Femur (tissue), 1 donor: ENCODE measurements around the gene TRUB1.
A peak's percentile ranks its signal among the peaks of the same experiment; 100 is the strongest.
"Not testable (repeated sequence)": the region's sequence is repeated elsewhere in the genome, so short reads cannot be mapped to it uniquely, and the experiment has no call there.

ENCODE experiments used
- DNase-seq: peaks from one replicate; pipeline ENCODE4 v3.0.0-alpha.2; 2017

Gene TRUB1

GRCh38 chr10:114925587-114926586 is 12.1 kb upstream of the TRUB1 start:
- peak; percentile 44 for DNase-seq

GRCh38 chr10:114928818-114929217 is 9.2 kb upstream of the TRUB1 start:
- DNase-seq, result no peak

GRCh38 chr10:114930320-114930719 is 7.7 kb upstream of the TRUB1 start:
- no peak for DNase-seq

- DNase-seq, result no peak
Measured at GRCh38 chr10:114931072-114931679, 6.8 kb upstream of the TRUB1 start.

GRCh38 chr10:114932225-114932624 is 5.8 kb upstream of the TRUB1 start:
- DNase-seq, result no peak

GRCh38 chr10:114932945-114933344 is 5.0 kb upstream of the TRUB1 start:
- DNase-seq, result no peak

GRCh38 chr10:114933588-114933987 is 4.4 kb upstream of the TRUB1 start:
- no peak for DNase-seq

GRCh38 chr10:114933995-114934394 is 4.0 kb upstream of the TRUB1 start:
- not testable (repeated sequence) for DNase-seq

GRCh38 chr10:114938856-114939193 is 830 bp downstream of the TRUB1 start:
- DNase-seq, result no peak

- no peak for DNase-seq
Measured at GRCh38 chr10:114940735-114941134, 2.7 kb downstream of the TRUB1 start.

- no peak for DNase-seq
Measured at GRCh38 chr10:114943000-114943399, 5.0 kb downstream of the TRUB1 start.

- no peak for DNase-seq
Measured at GRCh38 chr10:114953047-114953446, 15.1 kb downstream of the TRUB1 start.

- no peak for DNase-seq
Measured at GRCh38 chr10:114955984-114956383, 18.0 kb downstream of the TRUB1 start.

- DNase-seq, result no peak
Measured at GRCh38 chr10:114956466-114956865, 18.5 kb downstream of the TRUB1 start.

GRCh38 chr10:114957122-114957521 is 19.1 kb downstream of the TRUB1 start:
- DNase-seq, result no peak

GRCh38 chr10:114957673-114958072 is 19.7 kb downstream of the TRUB1 start:
- no peak for DNase-seq

GRCh38 chr10:114962441-114962840 is 24.4 kb downstream of the TRUB1 start:
- DNase-seq, result no peak

GRCh38 chr10:114963908-114964307 is 25.9 kb downstream of the TRUB1 start:
- DNase-seq, result no peak

GRCh38 chr10:114967071-114967470 is 29.1 kb downstream of the TRUB1 start:
- no peak for DNase-seq

- DNase-seq, result no peak
Measured at GRCh38 chr10:114970515-114970914, 32.5 kb downstream of the TRUB1 start.

- no peak for DNase-seq
Measured at GRCh38 chr10:114973306-114973705, 35.3 kb downstream of the TRUB1 start.

- no peak for DNase-seq
Measured at GRCh38 chr10:114973997-114974396, 36.0 kb downstream of the TRUB1 start.

GRCh38 chr10:114974625-114975024 is 36.6 kb downstream of the TRUB1 start:
- DNase-seq, result no peak

GRCh38 chr10:114975091-114975490 is 37.1 kb downstream of the TRUB1 start:
- DNase-seq, result no peak
